GM12891 (cell line): ENCODE measurements around the gene RFTN2.

Experiments used
- POLR2A ChIP-seq: IDR thresholded peaks from 2 replicates; pipeline ENCODE4 v1.6.1; 2011; ENCODE audit warnings: low read depth, low read length, control low read depth
- POLR2AphosphoS5 ChIP-seq: IDR thresholded peaks from 2 replicates; pipeline ENCODE4 v1.6.1; 2011; ENCODE audit warnings: low read depth, low read length, control low read depth
- SPI1 ChIP-seq: IDR thresholded peaks from 2 replicates; pipeline ENCODE4 v1.6.1; 2011; ENCODE audit warnings: low read depth, low read length, control low read depth

DNA sequence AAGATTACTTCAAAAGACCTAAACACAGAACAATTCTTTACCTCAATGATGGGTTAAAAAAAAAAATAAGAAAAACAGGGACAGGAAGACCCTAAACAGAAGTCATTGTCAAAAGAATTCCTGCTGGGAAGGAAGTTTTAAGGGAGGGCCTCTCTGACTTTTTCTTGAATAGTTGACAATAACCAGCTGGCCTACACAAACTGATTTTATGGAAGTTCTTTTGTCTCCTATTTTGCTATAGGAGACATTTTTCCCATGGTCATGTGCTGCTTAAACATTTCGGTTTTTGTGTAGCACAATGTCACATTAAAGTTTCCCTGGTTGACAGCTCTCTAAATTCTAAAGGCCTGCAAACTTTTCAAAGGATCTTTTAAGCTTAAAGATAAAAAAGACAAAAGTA is 55.3 kb downstream of the RFTN2 start:
- TF ChIP-seq POLR2A, result no peak
- no peak for TF ChIP-seq SPI1
- no peak for TF ChIP-seq POLR2AphosphoS5
